ENCODE results near the gene RPS24.
"Not testable (repeated sequence)": the region's sequence is repeated elsewhere in the genome, so short reads cannot be mapped to it uniquely, and the experiment has no call there.

The RPS24 gene

GRCh38 chr10:78058562-78058961 lies 24.9 kb downstream of the RPS24 start:
- no peak for DNase-seq

- no peak for DNase-seq
Observed at GRCh38 chr10:78059906-78060702, 26.4 kb downstream of the RPS24 start.

DNA sequence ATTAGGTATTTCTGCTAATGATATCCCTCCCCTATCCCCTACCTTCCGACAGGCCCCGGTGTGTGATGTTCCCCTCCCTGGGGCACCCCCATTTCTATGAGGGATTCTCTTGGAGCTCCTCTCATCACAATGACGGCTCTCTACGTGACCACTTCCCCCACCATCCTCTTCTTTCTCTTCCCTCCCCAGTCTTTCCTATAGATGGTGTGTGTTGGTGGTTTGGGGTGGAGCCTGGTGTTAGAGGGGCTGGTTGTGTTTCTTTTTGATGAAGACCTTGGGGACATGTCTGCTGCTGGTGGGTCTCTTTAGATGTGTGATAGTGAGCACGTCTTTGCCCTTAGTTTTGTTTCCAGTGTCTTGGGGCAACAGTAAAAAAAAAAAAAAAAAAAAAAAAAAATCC lies 28.6 kb downstream of the RPS24 start:
- DNase-seq: no peak

DNA sequence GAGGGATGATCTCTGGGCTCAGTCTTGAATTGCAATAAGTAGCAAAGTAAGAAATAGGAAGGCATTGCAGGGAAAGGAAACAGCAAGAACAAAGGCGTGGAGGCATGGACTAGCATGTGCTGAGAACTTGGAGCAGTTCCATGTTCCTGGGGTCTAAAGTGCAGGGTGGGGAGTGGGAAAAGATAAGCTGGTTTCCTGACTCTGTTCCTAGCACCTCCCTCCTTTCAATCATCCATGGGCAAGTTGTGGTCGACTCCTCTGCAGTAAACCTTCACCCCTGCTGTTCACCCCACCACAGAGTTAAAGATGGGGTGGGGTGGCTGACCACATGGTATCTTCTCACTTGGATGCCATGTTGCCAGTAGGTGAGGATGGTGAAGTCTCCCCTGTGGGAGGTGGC lies 29.6 kb downstream of the RPS24 start:
- no peak for DNase-seq

DNA sequence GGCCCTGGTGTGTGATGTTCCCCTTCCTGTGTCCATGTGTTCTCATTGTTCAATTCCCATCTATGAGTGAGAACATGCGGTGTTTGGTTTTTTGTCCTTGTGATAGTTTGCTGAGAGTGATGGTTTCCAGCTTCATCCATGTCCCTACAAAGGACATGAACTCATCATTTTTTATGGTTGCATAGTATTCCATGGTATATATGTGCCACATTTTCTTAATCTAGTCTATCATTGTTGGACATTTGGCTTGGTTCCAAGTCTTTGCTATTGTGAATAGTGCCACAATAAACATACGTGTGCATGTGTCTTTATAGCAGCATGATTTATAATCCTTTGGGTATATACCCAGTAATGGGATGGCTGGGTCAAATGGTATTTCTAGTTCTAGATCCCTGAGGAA lies 31.3 kb downstream of the RPS24 start:
- DNase-seq: not testable (repeated sequence)

DNA sequence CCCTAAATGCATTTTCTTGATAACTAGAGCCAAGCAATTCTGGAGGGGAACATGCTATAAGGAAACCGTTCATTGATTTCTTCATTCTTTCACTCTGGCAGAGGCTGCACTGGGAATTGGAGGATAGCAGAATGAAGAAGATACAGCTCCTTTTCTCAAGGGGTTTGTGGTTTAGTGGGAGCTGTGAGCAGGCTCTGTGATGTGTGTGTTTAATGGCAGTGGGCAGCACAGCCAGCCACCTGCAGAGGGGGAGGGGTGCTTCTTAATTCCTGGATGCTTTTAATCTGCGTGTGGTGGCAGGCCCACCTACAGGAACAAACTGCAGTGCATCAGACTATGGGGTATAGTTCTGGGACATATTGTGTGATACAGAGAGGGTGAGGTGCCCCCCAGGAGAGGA lies 31.9 kb downstream of the RPS24 start:
- no peak for DNase-seq

GRCh38 chr10:78066012-78066411 lies 32.3 kb downstream of the RPS24 start:
- no peak for DNase-seq

- no peak for DNase-seq
Observed at GRCh38 chr10:78066728-78067430, 33.2 kb downstream of the RPS24 start.

DNA sequence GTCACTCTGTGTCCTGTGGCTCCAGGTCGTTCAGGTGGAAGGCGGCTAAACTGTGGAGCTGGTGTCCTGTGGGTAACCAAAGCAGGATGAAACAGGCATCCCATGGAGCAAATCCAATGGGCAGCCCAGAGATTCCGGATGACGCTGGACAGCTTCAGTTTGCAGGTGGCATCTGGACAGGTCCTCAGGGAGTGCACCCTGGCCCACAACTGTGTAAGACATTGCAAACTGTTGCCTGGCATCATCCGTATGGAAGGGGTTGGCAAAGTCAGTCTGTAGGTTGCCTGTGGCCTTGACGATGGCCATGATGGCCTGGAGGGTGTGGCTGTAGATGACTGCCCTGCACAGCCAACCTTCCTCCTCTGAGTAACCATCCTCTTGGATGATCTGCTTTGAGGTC lies 35.5 kb downstream of the RPS24 start:
- no peak for DNase-seq

DNA sequence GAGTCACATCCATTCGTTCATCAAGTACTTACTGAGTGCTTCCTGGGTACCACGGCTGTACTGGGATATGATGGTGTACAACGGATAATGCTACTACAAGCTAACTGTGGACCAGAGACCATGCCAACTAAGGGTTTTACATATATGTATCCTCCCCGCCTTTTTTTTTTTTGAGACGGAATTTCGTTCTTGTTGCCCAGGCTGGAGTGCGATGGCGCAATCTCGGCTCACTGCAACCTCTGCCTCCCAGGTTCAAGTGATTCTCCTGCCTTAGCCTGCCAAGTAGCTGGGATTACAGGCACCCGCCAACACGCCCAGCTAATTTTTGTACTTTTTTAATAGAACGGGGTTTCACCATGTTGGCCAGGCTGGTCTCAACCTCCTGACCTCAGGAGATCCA lies 36.4 kb downstream of the RPS24 start:
- DNase-seq: not testable (repeated sequence)

DNA sequence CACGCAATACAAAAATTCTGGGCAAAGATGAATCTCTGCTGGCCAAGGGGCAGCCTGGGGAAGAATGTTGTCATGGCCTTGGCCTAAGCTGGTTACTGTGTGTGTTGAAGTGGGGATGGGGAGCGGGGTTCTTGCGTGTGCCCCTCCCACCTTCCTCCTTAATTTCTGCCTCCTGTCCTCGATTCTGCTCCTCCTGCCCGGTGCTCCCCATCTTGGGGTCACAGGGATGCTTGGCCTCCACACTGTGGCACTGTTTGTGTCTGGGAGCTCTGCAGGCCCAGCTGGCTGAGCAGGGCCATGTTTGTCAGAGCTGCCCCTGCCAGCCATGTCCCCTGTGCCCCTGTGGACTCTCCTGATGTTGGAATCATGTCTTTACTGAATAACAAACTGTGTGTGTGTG lies 37.1 kb downstream of the RPS24 start:
- no peak for DNase-seq

DNA sequence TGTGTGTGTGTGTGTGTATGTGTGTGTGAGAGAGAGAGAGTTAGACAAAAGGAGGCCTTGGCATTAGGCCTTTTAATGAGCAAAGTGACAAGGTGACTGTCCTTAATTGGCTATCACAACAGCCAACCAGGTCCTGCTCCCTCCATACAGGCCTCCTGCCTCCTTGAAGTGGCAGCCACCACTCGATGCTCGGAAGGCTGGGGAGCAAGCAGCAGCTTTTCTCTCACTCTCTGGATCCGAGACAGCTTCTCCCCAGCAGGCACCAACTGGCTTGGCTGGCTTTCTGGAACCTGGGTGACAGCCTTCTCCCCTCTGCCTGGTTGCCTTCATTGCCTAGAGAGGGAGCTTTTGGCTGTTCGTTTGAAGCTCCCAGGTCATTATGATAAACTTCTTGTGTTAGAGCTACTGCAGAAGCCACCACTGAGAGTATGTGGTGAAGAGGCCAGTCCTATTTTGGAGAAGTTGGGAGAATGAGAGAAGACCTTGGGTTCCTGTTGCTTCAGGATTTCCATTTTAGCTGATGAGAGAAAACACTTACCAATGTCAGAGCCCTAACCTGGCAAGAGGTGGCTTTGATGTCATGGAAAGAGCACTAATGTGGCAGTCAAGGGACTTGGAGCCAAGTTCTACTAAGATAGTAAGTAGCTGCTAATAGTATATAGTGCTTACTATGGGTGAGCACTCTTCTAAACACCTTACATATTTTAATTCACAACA lies 37.6 kb downstream of the RPS24 start:
- no peak for DNase-seq

GRCh38 chr10:78071857-78072179 lies 38.2 kb downstream of the RPS24 start:
- no peak for DNase-seq

DNA sequence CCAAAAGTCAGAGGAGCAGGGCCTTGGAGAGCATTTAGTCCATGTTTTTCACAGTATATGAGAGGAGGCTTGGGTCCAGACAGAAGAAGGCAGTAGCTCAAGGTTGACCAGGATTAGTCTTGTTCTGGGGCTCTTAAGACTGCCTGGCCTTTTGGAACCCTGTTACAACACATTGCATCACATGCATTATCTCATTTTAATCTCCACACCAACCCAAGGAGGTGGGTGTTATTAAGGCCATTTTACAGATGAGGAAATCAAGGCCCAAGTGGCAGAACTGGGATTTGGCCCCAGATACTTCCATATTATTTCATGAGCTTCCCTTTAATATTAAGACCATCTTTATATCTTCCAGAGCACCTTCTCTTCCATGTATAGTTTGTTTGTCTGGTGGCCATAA lies 38.8 kb downstream of the RPS24 start:
- no peak for DNase-seq

GRCh38 chr10:78075806-78076205 lies 42.1 kb downstream of the RPS24 start:
- not testable (repeated sequence) for DNase-seq

- no peak for DNase-seq
Observed at GRCh38 chr10:78078539-78079330, 45.1 kb downstream of the RPS24 start.

- DNase-seq: no peak
Observed at GRCh38 chr10:78079411-78079810, 45.7 kb downstream of the RPS24 start.

GRCh38 chr10:78081292-78081691 lies 47.6 kb downstream of the RPS24 start:
- peak; percentile 39 to 55 (median 53) for DNase-seq

- no peak for DNase-seq
Observed at GRCh38 chr10:78082636-78083035, 49.0 kb downstream of the RPS24 start.
